Activated CD8-positive, alpha-beta memory T cell treated with anti-CD3 and anti-CD28 coated beads, Interleukin-2, amount 50 U/mL, for 4 hours (primary cell): Measurements from ENCODE around the gene ANKHD1.
"Not testable (repeated sequence)": the region's sequence is repeated elsewhere in the genome, so short reads cannot be mapped to it uniquely, and the experiment has no call there.

Experiments
- DNase-seq: peaks from one replicate; pipeline ENCODE4 v3.0.0-alpha.2; 2020

The ANKHD1 gene

DNA sequence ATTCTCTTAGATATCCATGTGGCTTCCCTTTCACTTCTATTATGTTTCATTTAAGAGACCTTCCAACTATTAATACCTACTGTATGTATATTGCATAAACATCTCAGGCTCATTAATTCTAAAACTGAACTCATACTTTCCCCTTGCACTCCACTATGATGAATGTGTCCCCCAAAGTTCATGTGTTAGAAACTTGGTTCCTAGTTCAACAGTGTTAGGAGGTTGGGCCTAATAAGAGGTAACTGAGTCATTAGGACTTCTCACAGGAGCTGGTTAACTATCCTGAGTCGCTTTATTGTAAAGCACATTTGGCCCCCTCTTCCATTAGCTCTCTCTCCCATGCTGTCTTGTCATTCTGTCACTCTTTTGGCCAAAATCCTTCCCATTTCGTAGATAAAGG lies 22.0 kb downstream of the ANKHD1 start:
- no peak for DNase-seq

DNA sequence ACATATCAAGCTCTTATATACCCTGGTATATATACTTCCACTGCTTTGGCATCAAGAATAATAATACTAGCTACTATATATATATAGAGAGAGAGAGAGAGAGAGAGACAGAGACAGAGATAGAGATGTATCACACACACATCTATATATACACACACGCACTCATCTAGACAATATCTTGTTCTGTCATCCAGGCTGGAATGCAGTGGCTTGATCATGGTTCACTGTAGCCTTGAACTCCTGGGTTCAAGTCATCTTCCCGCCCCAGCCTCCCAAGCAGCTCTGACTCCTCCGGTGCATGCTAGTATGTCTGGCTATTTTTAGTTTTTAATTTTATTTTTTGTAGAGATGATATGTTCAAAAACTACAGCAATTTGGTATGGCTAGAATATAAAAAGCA lies 22.5 kb downstream of the ANKHD1 start:
- no peak for DNase-seq

DNA sequence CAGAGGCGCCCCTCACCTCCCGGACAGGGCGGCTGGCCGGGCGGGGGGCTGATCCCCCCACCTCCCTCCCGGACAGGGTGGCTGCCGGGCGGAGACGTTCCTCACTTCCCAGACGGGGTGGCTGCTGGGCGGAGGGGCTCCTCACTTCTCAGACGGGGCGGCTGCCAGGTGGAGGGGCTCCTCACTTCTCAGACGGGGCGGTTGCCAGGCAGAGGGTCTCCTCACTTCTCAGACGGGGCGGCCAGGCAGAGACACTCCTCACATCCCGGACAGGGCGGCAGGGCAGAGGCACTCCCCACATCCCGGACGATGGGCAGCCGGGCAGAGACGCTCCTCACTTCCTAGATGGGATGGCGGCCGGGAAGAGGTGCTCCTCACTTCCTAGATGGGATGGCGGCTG lies 26.1 kb downstream of the ANKHD1 start:
- DNase-seq = not testable (repeated sequence)

DNA sequence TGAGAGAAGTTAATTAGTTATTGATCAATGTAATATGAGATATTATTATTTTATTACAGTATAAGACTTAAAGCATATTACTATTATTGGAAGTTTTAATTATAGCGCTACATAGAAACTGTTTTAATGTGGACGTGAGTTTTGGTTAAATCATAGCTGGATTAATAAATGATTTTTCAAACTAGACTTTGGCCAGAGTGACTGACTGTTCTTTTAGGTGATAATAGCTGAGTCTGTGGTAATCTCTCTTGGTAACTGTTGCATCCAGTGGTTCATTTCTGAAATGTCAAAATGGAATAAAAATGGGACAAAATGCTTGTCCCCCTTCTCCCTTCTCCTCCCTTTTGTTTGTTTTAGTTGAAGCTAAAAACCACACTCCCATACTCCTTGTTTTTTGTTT lies 28.1 kb downstream of the ANKHD1 start:
- DNase-seq = no peak

DNA sequence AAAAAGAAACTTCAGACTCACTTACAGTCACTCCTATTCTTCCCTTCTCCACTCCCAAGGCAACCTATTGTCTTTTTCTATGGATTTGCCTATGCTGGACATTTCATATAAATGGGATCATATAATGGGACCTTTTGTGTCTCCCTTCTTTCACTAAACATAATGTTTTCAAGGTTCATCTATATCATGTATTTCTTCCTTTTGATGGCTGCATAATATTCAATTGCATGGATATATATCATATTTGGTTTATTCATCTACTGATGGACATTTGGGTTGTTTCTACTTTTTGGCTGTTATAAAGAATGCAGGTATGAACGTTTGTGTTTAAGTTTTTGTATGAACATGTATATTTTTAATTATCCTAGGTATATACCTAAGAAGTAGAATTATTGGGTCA lies 30.6 kb downstream of the ANKHD1 start:
- DNase-seq = no peak

DNA sequence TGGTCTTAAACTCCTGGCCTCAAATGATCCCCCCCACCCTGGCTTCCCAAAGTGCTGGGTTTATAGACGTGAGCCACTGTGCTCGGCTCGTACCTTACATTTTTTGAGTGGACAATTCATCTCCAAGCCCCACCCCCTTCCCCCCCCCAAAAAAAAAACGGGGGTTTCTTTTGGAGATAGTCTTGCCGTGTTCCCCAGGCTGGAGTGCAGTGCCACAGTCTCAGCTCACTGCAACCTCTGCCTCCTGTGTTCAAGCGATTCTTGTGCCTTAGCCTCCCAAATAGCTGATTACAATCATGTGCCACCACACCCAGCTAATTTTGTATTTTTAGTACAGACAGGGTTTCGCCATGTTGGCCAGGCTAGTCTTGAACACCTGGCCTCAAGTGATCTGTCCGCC lies 31.3 kb downstream of the ANKHD1 start:
- DNase-seq = no peak

DNA sequence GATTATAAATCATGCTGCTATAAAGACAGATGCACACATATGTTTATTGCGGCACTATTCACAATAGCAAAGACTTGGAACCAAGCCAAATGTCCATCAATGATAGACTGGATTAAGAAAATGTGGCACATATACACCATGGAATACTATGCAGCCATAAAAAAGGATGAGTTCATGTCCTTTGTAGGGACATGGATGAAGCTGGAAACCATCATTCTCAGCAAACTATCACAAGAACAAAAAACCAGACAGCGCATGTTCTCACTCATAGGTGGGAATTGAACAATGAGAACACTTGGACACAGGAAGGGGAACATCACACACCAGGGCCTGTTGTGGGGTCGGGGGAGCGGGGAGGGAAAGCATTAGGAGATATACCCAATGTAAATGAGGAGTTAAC lies 55.7 kb downstream of the ANKHD1 start:
- DNase-seq = not testable (repeated sequence)

DNA sequence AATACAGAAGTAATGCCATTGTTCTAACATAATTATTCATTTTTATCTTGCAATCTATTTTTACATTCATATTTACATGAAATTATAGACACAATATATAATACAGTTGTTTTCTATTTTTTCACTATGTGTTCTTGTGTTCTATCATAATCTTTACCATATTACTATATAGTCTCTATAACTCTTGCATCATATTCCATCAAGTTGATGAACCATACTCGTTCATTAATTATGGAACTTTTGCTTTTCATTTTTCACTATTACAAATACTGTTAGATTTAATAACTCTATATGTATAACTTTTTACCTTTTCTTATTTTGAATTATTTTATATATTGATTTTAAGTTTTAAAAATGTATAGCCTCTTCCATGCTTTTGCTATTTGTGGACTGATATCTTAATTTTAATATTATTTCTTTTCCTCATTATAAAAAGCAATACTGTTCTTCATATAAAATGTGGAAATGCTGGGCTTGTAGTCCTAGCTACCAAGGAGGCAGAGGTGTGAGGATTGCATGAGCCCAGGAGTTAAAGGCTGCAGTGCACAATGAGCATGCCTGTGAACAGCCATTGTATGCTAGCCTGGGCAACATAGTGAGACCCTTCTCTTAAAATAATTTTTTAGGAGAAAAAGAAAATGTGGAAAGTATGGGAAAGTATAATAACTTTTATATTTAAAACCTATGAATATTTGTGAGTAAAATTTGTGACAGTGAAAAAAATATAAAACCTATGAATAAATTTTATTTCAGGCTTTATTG lies 65.5 kb downstream of the ANKHD1 start:
- no peak for DNase-seq

DNA sequence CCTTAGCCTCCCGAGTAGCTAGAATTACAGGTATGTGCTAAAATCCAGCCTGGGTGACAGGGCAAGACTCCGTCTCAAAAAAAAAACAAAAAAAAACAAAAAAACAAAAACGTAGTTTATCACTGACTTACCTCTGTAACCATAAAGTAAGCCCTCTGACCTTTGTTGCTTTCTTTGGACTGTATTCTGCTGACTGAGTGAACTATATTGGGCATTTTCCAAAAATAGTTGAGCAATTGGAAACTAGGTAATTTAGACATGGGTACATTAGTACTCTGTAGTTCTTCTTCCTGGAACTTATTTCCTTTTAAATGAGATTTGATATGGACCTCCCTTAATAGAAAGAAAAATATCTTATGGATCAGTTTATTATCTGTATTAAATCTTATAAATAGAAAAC lies 66.6 kb downstream of the ANKHD1 start:
- DNase-seq = no peak

DNA sequence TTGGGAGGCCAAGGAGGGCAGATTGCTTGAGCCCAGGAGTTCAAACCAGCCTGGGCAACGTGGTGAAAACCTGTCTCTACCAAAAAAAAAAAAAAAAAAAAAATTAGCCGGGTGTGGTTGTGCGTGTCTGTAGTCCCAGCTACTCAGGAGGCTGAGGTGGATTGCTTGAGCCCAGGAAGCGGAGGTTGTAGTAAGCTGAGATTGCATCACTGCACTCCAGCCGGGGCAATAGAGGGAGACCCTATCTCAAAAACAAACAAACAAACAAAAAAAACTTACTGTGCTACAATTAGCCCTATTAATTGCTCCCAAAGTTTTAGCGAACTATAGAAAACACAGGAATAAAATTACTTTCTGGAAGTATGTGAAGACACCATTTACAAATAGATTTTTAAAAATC lies 67.6 kb downstream of the ANKHD1 start:
- no peak for DNase-seq

DNA sequence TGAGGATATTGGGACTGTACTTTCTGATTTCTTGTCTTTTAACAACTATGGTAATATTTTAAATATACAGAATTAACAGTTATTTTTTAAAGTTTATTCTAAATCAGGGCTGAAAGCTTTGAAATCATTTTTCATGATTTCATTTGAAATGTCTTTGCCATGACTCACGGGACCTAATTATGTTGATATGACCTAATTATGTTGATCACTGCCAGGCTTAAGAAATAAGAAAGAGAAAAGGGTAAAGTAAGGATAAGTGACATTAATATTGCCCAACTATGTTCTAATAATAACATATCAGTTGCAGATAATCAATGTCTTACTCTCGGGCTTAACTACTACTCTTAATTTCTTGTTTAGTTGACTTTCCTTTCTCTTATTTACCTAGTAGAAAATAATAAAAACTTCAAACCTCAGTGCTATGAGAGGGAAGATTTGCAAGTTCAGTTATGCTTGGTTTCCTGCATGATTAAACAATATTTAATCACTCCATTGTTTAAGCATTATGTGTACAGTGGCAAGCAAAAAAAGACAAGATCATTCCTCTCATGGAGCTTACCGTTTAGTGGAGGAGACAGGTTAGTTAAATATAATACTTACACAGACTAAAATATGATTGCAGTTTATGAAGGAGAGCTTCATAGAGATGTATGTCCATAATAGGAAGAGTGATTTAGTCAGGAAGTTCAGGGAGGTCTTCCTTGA lies 78.8 kb downstream of the ANKHD1 start:
- no peak for DNase-seq

DNA sequence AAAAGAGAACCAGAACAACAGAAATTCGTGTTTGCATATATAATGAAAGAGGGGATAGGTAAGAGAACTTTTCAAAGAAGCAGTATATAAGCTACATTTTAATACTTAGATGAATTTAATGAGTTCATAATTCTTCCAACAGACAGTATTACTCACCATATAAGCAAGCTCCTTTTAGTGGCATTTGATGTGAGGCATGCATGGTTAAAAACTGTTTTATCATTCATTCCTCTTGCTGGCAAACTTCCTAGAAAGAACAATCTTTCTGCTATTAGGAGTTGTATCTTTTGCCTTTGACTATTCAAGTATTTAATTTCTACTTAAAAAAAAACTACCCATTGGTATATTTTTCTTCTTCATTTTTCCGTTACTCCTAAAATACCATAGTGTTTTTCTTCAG lies 80.1 kb downstream of the ANKHD1 start:
- no peak for DNase-seq

DNA sequence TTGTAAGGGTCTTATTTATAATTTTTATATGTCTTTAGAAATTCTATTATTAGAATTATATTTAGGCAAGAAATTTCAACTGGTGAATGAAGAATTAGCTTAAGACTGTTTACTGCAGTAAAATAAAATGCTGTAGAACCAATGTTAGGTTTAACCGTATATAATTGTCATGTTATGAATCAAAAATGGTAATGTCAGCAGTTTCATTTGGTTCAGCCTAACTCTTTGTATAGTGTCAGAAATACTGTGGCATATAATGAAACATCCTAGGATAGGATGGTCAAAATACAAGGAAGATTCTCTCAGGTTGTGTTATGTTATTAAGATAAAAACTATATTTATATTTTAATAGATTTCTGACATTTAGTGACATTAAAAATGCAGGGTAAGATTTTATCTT lies 81.4 kb downstream of the ANKHD1 start:
- DNase-seq = no peak

DNA sequence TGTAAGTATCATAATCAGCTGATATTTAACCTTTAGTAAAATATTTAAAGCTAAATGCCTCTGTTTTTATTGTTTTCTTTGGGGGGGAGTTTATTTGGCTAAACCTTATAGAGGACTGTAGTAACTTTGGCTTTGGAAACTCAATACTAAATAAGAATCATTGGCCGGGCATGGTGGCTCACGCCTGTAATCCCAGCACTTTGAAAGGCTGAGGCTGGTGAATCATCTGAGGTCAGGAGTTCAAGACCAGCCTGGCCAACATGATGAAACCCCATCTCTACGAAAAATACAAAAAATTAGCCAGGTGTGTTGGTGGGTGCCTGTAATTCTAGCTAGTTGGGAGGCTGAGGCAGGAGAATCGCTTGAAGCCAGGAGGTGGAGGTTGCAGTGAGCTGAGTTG lies 86.5 kb downstream of the ANKHD1 start:
- not testable (repeated sequence) for DNase-seq

DNA sequence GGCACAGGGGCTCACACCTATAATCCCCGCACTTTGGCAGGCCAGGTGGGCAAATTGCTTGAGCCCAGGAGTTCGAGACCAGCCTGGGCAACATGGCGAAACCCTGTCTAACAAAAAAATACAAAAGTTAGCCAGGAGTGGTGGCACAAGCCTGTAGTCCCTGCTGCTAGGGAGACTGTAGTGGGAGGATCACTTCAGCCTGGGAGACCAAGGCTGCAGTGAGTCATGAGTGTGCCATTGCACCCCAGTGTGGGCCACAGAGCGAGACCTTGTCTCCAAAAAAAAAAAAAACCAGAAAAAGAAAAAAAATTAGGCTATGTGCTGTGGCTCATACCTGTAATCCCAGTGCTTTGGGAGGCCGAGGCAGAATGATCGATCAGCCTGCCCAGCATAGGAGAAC lies 87.3 kb downstream of the ANKHD1 start:
- no peak for DNase-seq

DNA sequence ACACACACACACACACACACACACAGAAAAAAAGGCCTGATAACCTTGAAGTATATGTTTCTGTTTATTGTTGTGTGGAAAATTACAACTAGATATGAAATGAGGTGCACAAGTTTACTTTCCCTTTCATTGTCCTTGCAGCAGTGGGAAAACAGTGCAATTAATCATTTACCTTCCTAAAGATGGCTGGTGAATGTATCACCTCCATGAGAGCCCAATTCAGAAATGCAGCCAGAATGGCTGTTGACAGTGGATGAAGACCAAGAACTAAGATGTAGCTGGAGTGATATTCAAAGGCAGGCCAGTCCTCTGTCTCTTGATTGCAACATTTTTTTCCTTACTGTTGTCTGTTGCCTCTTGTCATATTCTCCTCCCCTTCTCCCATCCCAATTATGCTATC lies 96.3 kb downstream of the ANKHD1 start:
- no peak for DNase-seq

DNA sequence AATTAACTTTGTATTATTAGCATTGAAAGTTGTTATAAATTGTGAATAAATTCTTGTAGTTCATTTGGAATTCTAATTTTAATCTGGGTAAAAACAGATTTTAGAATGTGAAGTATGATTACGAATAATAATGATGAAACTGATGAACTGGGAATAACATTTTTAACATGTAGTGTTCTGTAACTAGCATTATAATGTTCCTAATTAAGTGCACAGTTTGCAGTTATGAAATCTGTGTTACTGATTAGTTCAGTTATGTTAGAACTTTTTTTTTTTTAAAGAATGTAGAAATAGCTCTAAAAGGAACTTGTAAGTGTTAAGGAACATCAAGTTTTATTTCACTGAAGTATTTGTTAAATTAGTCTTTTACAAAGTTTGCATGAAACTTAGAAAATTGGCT lies 97.0 kb downstream of the ANKHD1 start:
- DNase-seq = no peak

DNA sequence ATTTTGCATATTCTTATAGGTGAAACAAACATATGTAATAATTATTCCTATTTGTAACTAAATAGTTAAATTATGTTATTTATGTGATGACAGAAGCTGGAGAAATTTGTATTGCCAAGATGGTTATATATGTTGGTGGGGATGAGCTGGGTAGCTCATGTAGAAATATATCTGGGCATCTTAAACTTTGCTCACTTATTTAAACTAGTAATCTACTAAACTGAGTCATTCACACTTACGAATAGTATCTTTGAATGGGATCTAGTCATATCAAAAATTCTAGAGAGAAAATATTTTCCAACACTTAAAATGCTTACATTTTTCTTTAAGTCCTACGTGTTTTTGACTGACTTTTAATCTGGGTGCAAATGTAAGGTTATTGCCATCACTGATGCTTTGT lies 101.2 kb downstream of the ANKHD1 start:
- DNase-seq = no peak

DNA sequence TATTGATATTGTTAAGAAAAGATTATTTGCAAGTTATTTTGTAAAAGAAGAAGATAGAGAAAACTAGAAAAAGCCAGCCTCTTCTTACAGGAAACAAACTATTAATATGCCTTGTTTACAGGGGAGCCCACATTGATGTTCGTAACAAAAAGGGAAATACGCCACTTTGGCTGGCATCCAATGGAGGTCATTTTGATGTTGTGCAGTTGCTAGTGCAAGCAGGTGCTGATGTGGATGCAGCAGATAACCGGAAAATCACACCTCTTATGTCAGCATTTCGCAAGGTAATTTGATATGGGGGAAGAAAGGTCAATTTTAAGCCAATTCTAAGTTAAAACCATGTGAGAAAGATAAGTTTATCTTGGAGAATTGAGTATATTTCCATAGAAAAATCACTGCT lies 108.3 kb downstream of the ANKHD1 start:
- no peak for DNase-seq

DNA sequence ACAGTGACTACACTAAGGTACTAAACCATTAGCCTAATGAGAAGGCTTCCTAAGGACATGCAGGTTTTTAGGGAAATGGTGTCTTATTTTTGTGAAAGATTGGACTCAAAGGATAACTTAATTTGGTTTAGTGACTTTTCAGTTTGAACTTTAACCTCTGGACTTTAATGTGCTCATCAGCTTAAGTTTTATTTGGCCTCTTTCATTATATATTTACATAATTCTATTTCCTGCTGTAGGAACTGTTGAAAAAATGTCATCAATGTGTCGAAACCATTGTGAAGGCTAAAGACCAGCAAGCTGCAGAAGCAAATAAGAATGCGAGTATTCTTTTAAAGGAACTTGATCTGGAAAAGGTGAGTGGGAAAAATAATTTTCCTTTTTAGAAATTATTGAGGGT lies 111.5 kb downstream of the ANKHD1 start:
- no peak for DNase-seq

DNA sequence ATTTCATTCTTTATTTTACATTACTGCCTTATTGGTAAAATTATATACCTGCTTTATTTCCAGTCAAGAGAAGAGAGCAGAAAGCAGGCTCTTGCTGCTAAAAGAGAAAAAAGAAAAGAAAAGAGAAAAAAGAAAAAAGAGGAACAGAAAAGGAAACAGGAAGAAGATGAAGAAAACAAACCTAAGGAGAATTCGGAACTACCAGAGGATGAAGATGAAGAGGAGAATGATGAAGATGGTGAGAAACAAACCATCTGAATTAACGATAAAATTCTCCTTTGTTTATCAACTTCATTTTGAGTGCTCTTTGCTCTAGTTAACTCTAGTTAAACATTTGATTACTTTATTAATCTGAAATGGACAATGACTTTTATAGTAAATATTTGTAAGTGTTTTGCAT lies 122.4 kb downstream of the ANKHD1 start:
- DNase-seq = no peak

DNA sequence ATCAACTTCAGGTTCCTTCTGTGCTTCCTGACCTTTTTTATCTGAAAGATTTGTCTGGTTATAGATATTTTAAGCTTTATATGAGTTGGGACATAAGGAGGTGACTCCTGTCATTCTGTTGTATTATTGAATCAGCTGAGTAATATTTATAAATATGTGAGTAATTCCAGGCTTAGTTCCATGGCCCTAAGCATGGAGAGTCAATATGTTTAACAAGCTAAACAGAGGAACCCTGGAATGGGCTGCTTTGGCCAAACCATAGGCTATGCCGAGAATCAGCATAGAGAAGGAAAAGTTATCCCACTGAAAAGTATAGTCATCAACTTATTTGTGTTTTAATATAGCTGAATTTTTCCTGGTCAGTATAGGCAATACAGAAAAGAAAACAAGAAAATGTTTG lies 138.6 kb downstream of the ANKHD1 start:
- no peak for DNase-seq

DNA sequence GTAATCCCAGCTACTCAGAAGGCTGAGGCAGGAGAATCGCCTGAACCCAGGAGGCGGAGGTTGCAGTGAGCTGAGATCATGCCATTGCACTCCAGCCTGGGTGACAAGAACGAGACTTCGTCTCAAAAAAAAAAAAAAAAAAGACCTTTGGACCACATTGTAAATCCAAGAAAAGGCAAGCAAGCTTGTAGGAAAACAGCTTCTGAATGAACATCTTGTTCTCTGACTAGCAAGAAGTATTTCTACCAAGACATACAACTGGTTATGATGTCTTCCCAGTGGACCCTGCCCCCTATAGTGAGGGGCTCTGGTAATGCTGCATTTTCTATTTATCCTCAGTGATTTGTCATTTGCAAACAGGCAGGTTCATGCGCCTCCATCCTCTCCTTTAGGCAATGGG lies 141.3 kb downstream of the ANKHD1 start:
- DNase-seq = no peak

DNA sequence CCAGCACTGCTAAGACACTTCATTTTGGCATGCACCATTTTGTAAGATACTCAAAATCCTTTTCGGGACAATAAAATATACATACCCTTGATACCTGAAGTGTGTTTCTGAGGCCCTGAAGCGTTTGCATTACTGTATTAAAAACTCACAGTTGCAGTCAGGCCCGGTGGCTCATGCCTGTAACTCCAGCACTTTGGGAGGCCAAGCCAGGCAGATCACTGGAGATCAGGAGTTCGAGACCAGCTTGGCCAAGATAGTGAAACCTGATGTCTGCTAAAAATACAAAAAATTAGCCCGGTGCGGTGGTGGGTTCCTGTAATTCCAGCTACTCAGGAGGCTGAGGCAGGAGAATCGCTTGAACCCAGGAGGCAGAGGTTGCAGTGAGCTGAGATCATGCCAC lies 143.4 kb downstream of the ANKHD1 start:
- DNase-seq = no peak

DNA sequence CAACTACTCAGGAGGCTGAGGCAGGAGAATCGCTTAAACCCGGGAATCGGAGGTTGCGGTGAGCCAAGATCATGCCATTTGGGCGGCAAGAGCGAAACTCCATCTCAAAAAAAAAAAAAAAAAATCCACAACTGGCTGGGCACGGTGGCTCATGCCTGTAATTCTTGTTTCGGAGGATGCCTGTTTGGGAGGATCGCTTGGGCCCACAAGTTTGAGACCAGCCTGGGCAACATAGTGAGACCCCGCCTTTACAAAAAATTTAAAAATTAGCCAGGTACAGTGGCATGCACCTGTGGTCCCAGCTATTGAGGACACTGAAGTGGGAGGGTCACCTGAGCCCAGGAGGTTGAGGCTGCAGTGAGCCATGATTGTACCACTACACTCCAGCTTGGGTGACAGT lies 144.0 kb downstream of the ANKHD1 start:
- DNase-seq = no peak
